GM19043 (cell line): ENCODE data around the gene PGM5.

ENCODE experiments used
- ATAC-seq: cut with Tn5 transposase; IDR thresholded peaks from one replicate; pipeline ENCODE4 v1.9.1; 2021; ENCODE audit warnings: low read depth; ENCODE audit not compliant: unreplicated experiment

PGM5 gene

GRCh38 chr9:68493541-68493940 lies 137.1 kb downstream of the PGM5 start:
- ATAC-seq: no peak

GRCh38 chr9:68493958-68494577 lies 137.7 kb downstream of the PGM5 start:
- ATAC-seq: no peak

- ATAC-seq: no peak
Measured at GRCh38 chr9:68495247-68495646, 138.8 kb downstream of the PGM5 start.

- no peak for ATAC-seq
Measured at GRCh38 chr9:68496356-68496755, 139.9 kb downstream of the PGM5 start.

GRCh38 chr9:68497629-68498028 lies 141.2 kb downstream of the PGM5 start:
- ATAC-seq: no peak

- no peak for ATAC-seq
Measured at GRCh38 chr9:68498816-68499215, 142.4 kb downstream of the PGM5 start.

GRCh38 chr9:68500457-68501381 lies 144.3 kb downstream of the PGM5 start:
- no peak for ATAC-seq

- ATAC-seq: no peak
Measured at GRCh38 chr9:68502279-68502678, 145.9 kb downstream of the PGM5 start.

GRCh38 chr9:68505681-68506409 lies 149.4 kb downstream of the PGM5 start:
- no peak for ATAC-seq

GRCh38 chr9:68506551-68506950 lies 150.1 kb downstream of the PGM5 start:
- no peak for ATAC-seq

GRCh38 chr9:68507130-68507805 lies 150.9 kb downstream of the PGM5 start:
- ATAC-seq: no peak

- ATAC-seq: no peak
Measured at GRCh38 chr9:68507806-68508145, 151.4 kb downstream of the PGM5 start.

- no peak for ATAC-seq
Measured at GRCh38 chr9:68508547-68508946, 152.1 kb downstream of the PGM5 start.

- no peak for ATAC-seq
Measured at GRCh38 chr9:68509689-68510088, 153.3 kb downstream of the PGM5 start.

- no peak for ATAC-seq
Measured at GRCh38 chr9:68513385-68513784, 157.0 kb downstream of the PGM5 start.

GRCh38 chr9:68513981-68514380 lies 157.6 kb downstream of the PGM5 start:
- ATAC-seq: no peak

- no peak for ATAC-seq
Measured at GRCh38 chr9:68515326-68516017, 159.1 kb downstream of the PGM5 start.

- no peak for ATAC-seq
Measured at GRCh38 chr9:68522131-68522530, 165.7 kb downstream of the PGM5 start.

GRCh38 chr9:68522954-68523353 lies 166.5 kb downstream of the PGM5 start:
- no peak for ATAC-seq

GRCh38 chr9:68523367-68523936 lies 167.0 kb downstream of the PGM5 start:
- ATAC-seq: no peak
